IMR-90 (cell line): ENCODE measurements around the gene RFK. TPM values are rescaled to one million over a fixed set of nuclear protein-coding genes. Genes with fewer than 3 reads are reported as not detected.

Source experiments
- ATAC-seq: fragments of 200-7000 bp; cut with Tn5 transposase; 2 replicates; pipeline ENCODE4 v1.9.1; 2020; ENCODE audit warnings: low read depth, mild to moderate bottlenecking, moderate library complexity
- BruUV-seq: library from RNA; stranded (reverse); fragments of 400-500 nt; replicated peaks from 2 replicates; lab custom pipeline; 2021; lab: Mats Ljungman, UMichigan
- CTCF ChIA-PET: fragments of 300-600 bp; formaldehyde crosslinking; extraction: SDS; loops from one replicate; lab custom pipeline; 2021; ENCODE audit warnings: antibody characterized with exemption; lab: Yijun Ruan, JAX
- POLR2A ChIA-PET: fragments of 300-600 bp; sonication (Branson Sonifier 250); formaldehyde crosslinking; loops from one replicate; lab custom pipeline; 2022; ENCODE audit warnings: antibody characterized with exemption; ENCODE audit not compliant: unreplicated experiment; lab: Charles Lee
- DNase-seq: peaks from one replicate; pipeline ENCODE4 v3.0.0; 2013
- H2AFZ ChIP-seq: replicated peaks from 2 replicates; pipeline ENCODE3; 2013; ENCODE audit warnings: low read length, mild to moderate bottlenecking; ENCODE audit not compliant: poor library complexity
- H2AK5ac ChIP-seq: 2 replicates; pipeline ENCODE4 v1.6.1; 2013; ENCODE audit warnings: low read depth, low read length, inconsistent platforms
- H2AK9ac ChIP-seq: replicated peaks from 2 replicates; pipeline ENCODE3; 2013; ENCODE audit warnings: mild to moderate bottlenecking, low read depth, low read length, moderate library complexity; ENCODE audit not compliant: poor library complexity
- H2BK120ac ChIP-seq: 2 replicates; pipeline ENCODE4 v1.6.1; 2013; ENCODE audit warnings: low read depth, low read length, inconsistent platforms
- H2BK15ac ChIP-seq: 3 replicates; pipeline ENCODE4 v1.6.1; 2013; ENCODE audit warnings: low read depth, low read length, inconsistent platforms
- H2BK20ac ChIP-seq: 2 replicates; pipeline ENCODE4 v1.6.1; 2013; ENCODE audit warnings: low read depth, mild to moderate bottlenecking, inconsistent platforms, low read length, moderate library complexity
- H2BK5ac ChIP-seq: 2 replicates; pipeline ENCODE4 v1.6.1; 2013; ENCODE audit warnings: mild to moderate bottlenecking, low read depth, low read length, inconsistent platforms; ENCODE audit not compliant: poor library complexity, severe bottlenecking
- H3K14ac ChIP-seq: replicated peaks from 2 replicates; pipeline ENCODE4 v1.6.1; 2013; ENCODE audit warnings: low read depth, low read length, inconsistent platforms
- H3K18ac ChIP-seq: 2 replicates; pipeline ENCODE4 v1.6.1; 2013; ENCODE audit warnings: low read depth, low read length, control low read depth
- H3K23ac ChIP-seq: 2 replicates; pipeline ENCODE4 v1.6.1; 2013; ENCODE audit warnings: low read depth, low read length, inconsistent platforms
- H3K27ac ChIP-seq: 2 replicates; pipeline ENCODE4 v1.5.1; 2013; ENCODE audit warnings: mild to moderate bottlenecking, control low read depth, low read length; ENCODE audit not compliant: insufficient read depth
- H3K27me3 ChIP-seq: 2 replicates; pipeline ENCODE4 v1.6.1; 2013; ENCODE audit warnings: low read length; ENCODE audit not compliant: control insufficient read depth, insufficient read depth
- H3K36me3 ChIP-seq: 2 replicates; pipeline ENCODE4 v1.6.1; 2013; ENCODE audit warnings: low read length, mixed read lengths; ENCODE audit not compliant: control insufficient read depth, insufficient read depth
- H3K4ac ChIP-seq: 2 replicates; pipeline ENCODE4 v1.6.1; 2013; ENCODE audit warnings: low read depth, low read length, inconsistent platforms
- H3K4me1 ChIP-seq: 2 replicates; pipeline ENCODE4 v1.6.1; 2013; ENCODE audit warnings: low read length, mixed read lengths; ENCODE audit not compliant: control insufficient read depth, insufficient read depth
- H3K4me2 ChIP-seq: 2 replicates; pipeline ENCODE4 v1.6.1; 2013; ENCODE audit warnings: low read depth, mild to moderate bottlenecking, control low read depth, low read length, moderate library complexity
- H3K4me3 ChIP-seq: 2 replicates; pipeline ENCODE4 v1.5.1; 2013; ENCODE audit warnings: low read depth, mild to moderate bottlenecking, control low read depth, low read length, moderate library complexity; ENCODE audit not compliant: insufficient read depth
- H3K56ac ChIP-seq: 2 replicates; pipeline ENCODE4 v1.6.1; 2013; ENCODE audit warnings: low read length, inconsistent platforms; ENCODE audit not compliant: insufficient read depth; ENCODE audit errors: extremely low read depth
- H3K79me1 ChIP-seq, 2 experiments: 2 replicates each; pipeline ENCODE4 v1.6.1; 2013; ENCODE audit warnings: low read length in 2 of 2, inconsistent platforms in 1 of 2, low read depth in 1 of 2
- H3K9ac ChIP-seq: 2 replicates; pipeline ENCODE4 v1.6.1; 2013; ENCODE audit warnings: low read depth, low read length, control low read depth
- H3K9me1 ChIP-seq: 2 replicates; pipeline ENCODE4 v1.6.1; 2013; ENCODE audit warnings: low read length, inconsistent platforms; ENCODE audit not compliant: insufficient read depth
- H3K9me3 ChIP-seq: 2 replicates; pipeline ENCODE4 v1.6.1; 2013; ENCODE audit warnings: low read length; ENCODE audit not compliant: control insufficient read depth, insufficient read depth
- H4K20me1 ChIP-seq: 2 replicates; pipeline ENCODE4 v1.6.1; 2013; ENCODE audit warnings: low read length, inconsistent platforms; ENCODE audit not compliant: insufficient read depth
- H4K5ac ChIP-seq: 2 replicates; pipeline ENCODE4 v1.6.1; 2013; ENCODE audit warnings: mild to moderate bottlenecking, low read depth, low read length, control low read depth
- H4K8ac ChIP-seq, 2 experiments: 2 replicates each; pipeline ENCODE4 v1.6.1; 2013; ENCODE audit warnings: low read depth in 2 of 2, low read length in 2 of 2, control low read depth in 1 of 2, inconsistent platforms in 1 of 2
- H4K91ac ChIP-seq: 2 replicates; pipeline ENCODE4 v1.6.1; 2013; ENCODE audit warnings: low read depth, low read length, inconsistent platforms; ENCODE audit not compliant: insufficient read depth
- BHLHE40 ChIP-seq: fragments of 150-350 bp; IDR thresholded peaks from 2 replicates; pipeline ENCODE4 v1.6.1; 2016; ENCODE audit warnings: mild to moderate bottlenecking, low read depth, low read length
- CEBPB ChIP-seq: IDR thresholded peaks from 2 replicates; pipeline ENCODE4 v1.6.1; 2012; ENCODE audit warnings: low read depth, low read length, improper control_type of control experiment
- CHD1 ChIP-seq: IDR thresholded peaks from 2 replicates; pipeline ENCODE4 v1.6.1; 2012; ENCODE audit warnings: low read depth, low read length, improper control_type of control experiment
- FOS ChIP-seq: fragments of 150-350 bp; IDR thresholded peaks from 2 replicates; pipeline ENCODE4 v1.6.1; 2016; ENCODE audit warnings: low read depth, low read length
- MAFK ChIP-seq: IDR thresholded peaks from 2 replicates; pipeline ENCODE4 v1.6.1; 2012; ENCODE audit warnings: low read depth, low read length, improper control_type of control experiment
- MAZ ChIP-seq: IDR thresholded peaks from 2 replicates; pipeline ENCODE4 v1.6.1; 2012; ENCODE audit warnings: low read depth, mild to moderate bottlenecking, low read length, improper control_type of control experiment, moderate library complexity, borderline replicate concordance
- MXI1 ChIP-seq: IDR thresholded peaks from 2 replicates; pipeline ENCODE4 v1.6.1; 2012; ENCODE audit warnings: low read depth, mild to moderate bottlenecking, low read length, moderate library complexity, borderline replicate concordance
- NFE2L2 ChIP-seq: fragments of 150-350 bp; IDR thresholded peaks from 2 replicates; pipeline ENCODE4 v1.6.1; 2016; ENCODE audit warnings: low read depth, mild to moderate bottlenecking, low read length
- POLR2A ChIP-seq: IDR thresholded peaks from 2 replicates; pipeline ENCODE4 v1.6.1; 2012; ENCODE audit warnings: mild to moderate bottlenecking, low read depth, low read length
- RAD21 ChIP-seq: IDR thresholded peaks from 2 replicates; pipeline ENCODE4 v1.6.1; 2012; ENCODE audit warnings: low read length, improper control_type of control experiment
- RCOR1 ChIP-seq: IDR thresholded peaks from 2 replicates; pipeline ENCODE4 v1.6.1; 2012; ENCODE audit warnings: mild to moderate bottlenecking, low read length, improper control_type of control experiment; ENCODE audit not compliant: insufficient replicate concordance
- RFX5 ChIP-seq: IDR thresholded peaks from 2 replicates; pipeline ENCODE4 v1.8.0; 2012; ENCODE audit warnings: low read depth, mild to moderate bottlenecking, low read length, moderate library complexity
- SMC3 ChIP-seq: fragments of 150-350 bp; IDR thresholded peaks from 2 replicates; pipeline ENCODE4 v1.6.1; 2016; ENCODE audit warnings: low read depth, mild to moderate bottlenecking, antibody characterized with exemption, low read length, moderate library complexity
- WGBS, 2 experiments: methylation state at CpG; one replicate each; pipeline versions ENCODE4 v1.1.5 to v1.1.7; 2013; ENCODE audit warnings: missing lambda C conversion rate in 2 of 2; ENCODE audit not compliant: insufficient read length in 1 of 2; ENCODE audit errors: extremely low coverage in 2 of 2; 5-methylcytosine and 5-hydroxymethylcytosine counted together
- dilution Hi-C: fragments of 300-500 bp; cut with HindIII; formaldehyde crosslinking; loops from one replicate; pipeline ENCODE4 v1.14.3; 2018; ENCODE audit warnings: low sequenced_read_pairs; ENCODE audit not compliant: unreplicated experiment
- in situ Hi-C: fragments of 300-500 bp; cut with MboI; formaldehyde crosslinking; loops from 3 replicates; pipeline ENCODE4 v1.14.3; 2019; ENCODE audit warnings: low sequenced_read_pairs, inconsistent platforms, mixed read lengths
- intact Hi-C: fragments of 100-400 bp; cut with micrococcal nuclease; formaldehyde crosslinking; loops from 2 replicates; pipeline ENCODE4 v1.10.0; 2022
- polyA plus RNA-seq, 3 experiments: library from polyadenylated mRNA; depleted of rRNA; stranded (reverse); fragments of >200 nt; gene quantifications; 2 replicates each; pipeline ENCODE4 v1.2.3, GENCODE V29; 2012; ENCODE audit warnings: low replicate concordance in 1 of 3
- total RNA-seq: library from RNA; depleted of rRNA; stranded (reverse); fragments of >200 nt; gene quantifications from 2 replicates; pipeline ENCODE4 v1.2.3, GENCODE V29; 2012
- TF ChIP-seq, protein P1 (sequence below): fragments of 150-350 bp; IDR thresholded peaks from 2 replicates; pipeline ENCODE4 v1.6.1; 2016; ENCODE audit warnings: low read depth, mild to moderate bottlenecking, low read length, moderate library complexity, borderline replicate concordance
- TF ChIP-seq, protein P2 (sequence below): conservative IDR thresholded peaks from 2 replicates; pipeline ENCODE4 v1.5.1; 2012; ENCODE audit warnings: mild to moderate bottlenecking, low read depth, low read length, improper control_type of control experiment
- TF ChIP-seq, protein P3 (sequence below): fragments of 150-350 bp; IDR thresholded peaks from 2 replicates; pipeline ENCODE4 v1.6.1; 2017; ENCODE audit warnings: mild to moderate bottlenecking, antibody characterized with exemption, low read length, low read depth

The RFK gene
- total and polyA plus RNA-seq, 2 of the 4 experiments (the other 2 are of a cell fraction): 10.3 to 13.8 TPM

DNA sequence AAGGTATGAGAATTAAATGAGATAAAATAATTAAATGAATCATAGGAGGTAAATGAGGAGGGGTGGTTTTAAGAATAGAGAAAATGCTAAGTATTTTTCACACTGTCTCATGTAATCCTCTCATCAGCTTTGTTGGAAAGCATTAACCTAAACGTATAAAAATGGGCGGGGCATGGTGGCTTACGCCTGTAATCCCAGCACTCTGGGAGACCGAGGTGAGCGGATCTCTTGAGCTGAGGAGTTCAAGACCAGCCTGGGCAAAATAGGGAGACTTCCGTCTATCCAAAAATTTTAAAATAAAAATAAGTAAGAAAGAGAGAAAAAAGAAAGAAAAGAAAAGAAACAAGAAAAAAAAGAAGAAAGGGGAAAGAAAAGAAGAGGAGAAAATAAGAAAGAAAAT, 1.9 kb upstream of the RFK start:
- H3K4me1 ChIP-seq: peaks cover 6% of the 10 kb centered on the region
- TF ChIP-seq, protein P1, sequence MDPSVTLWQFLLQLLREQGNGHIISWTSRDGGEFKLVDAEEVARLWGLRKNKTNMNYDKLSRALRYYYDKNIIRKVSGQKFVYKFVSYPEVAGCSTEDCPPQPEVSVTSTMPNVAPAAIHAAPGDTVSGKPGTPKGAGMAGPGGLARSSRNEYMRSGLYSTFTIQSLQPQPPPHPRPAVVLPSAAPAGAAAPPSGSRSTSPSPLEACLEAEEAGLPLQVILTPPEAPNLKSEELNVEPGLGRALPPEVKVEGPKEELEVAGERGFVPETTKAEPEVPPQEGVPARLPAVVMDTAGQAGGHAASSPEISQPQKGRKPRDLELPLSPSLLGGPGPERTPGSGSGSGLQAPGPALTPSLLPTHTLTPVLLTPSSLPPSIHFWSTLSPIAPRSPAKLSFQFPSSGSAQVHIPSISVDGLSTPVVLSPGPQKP: no peak
- TF ChIP-seq RCOR1: no peak
- no peak for TF ChIP-seq MXI1
- TF ChIP-seq, protein P2, sequence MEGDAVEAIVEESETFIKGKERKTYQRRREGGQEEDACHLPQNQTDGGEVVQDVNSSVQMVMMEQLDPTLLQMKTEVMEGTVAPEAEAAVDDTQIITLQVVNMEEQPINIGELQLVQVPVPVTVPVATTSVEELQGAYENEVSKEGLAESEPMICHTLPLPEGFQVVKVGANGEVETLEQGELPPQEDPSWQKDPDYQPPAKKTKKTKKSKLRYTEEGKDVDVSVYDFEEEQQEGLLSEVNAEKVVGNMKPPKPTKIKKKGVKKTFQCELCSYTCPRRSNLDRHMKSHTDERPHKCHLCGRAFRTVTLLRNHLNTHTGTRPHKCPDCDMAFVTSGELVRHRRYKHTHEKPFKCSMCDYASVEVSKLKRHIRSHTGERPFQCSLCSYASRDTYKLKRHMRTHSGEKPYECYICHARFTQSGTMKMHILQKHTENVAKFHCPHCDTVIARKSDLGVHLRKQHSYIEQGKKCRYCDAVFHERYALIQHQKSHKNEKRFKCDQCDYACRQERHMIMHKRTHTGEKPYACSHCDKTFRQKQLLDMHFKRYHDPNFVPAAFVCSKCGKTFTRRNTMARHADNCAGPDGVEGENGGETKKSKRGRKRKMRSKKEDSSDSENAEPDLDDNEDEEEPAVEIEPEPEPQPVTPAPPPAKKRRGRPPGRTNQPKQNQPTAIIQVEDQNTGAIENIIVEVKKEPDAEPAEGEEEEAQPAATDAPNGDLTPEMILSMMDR: no peak
- no peak for TF ChIP-seq FOS
- TF ChIP-seq NFE2L2: no peak
- TF ChIP-seq RAD21: no peak
- no peak for TF ChIP-seq RFX5
- TF ChIP-seq, protein P3, sequence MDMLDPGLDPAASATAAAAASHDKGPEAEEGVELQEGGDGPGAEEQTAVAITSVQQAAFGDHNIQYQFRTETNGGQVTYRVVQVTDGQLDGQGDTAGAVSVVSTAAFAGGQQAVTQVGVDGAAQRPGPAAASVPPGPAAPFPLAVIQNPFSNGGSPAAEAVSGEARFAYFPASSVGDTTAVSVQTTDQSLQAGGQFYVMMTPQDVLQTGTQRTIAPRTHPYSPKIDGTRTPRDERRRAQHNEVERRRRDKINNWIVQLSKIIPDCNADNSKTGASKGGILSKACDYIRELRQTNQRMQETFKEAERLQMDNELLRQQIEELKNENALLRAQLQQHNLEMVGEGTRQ: no peak
- TF ChIP-seq CHD1: no peak
- no peak for TF ChIP-seq POLR2A
- no peak for TF ChIP-seq MAZ
- TF ChIP-seq SMC3: no peak
- TF ChIP-seq CEBPB: no peak
- no peak for TF ChIP-seq MAFK
- TF ChIP-seq BHLHE40: no peak
- POLR2A ChIA-PET: no interaction called here
- ATAC-seq (no peak), DNase-seq (no peak)
- H3K18ac ChIP-seq: no peak overlapping the region
- CTCF ChIA-PET: no interaction called here
- H2AFZ ChIP-seq: no peak overlapping the region
- no peak overlapping the region for H2BK5ac ChIP-seq
- no peak overlapping the region for H4K91ac ChIP-seq
- no peak overlapping the region for H2BK15ac ChIP-seq
- no TSS peak for BruUV-seq
- no peak overlapping the region for H4K8ac ChIP-seq
- no peak overlapping the region for H2AK9ac ChIP-seq
- no peak overlapping the region for H3K4me3 ChIP-seq
- H3K14ac ChIP-seq: no peak overlapping the region
- dilution Hi-C loops: no loop called here
- in situ Hi-C loops: no loop called here
- no peak overlapping the region for H3K9ac ChIP-seq
- no peak overlapping the region for H2BK120ac ChIP-seq
- peaks cover 3% of the 10 kb centered on the region; the same call in 1 of the 2 replicates for H3K9me1 ChIP-seq
- no CpG with 5 or more reads among the region's 6 CpGs for WGBS, 2 experiments
- no peak overlapping the region for H2AK5ac ChIP-seq
- H3K56ac ChIP-seq: no peak overlapping the region
- H3K36me3 ChIP-seq: no peaks in the 10 kb centered on the region
- H4K5ac ChIP-seq: no peak overlapping the region
- H3K4ac ChIP-seq: no peak overlapping the region
- H3K27me3 ChIP-seq: no peaks in the 10 kb centered on the region
- no peak overlapping the region for H3K27ac ChIP-seq
- H3K23ac ChIP-seq: no peak overlapping the region
- peaks cover 11 to 20% of the 10 kb centered on the region in 2 experiments for H3K79me1 ChIP-seq
- no peaks in the 10 kb centered on the region for H4K20me1 ChIP-seq
- H2BK20ac ChIP-seq: no peak overlapping the region
- intact Hi-C loops: no loop called here
- H3K9me3 ChIP-seq: no peaks in the 10 kb centered on the region
- H3K4me2 ChIP-seq: no peak overlapping the region
